ENCODE results near the gene BHMT.
"Not testable (repeated sequence)": the region's sequence is repeated elsewhere in the genome, so short reads cannot be mapped to it uniquely, and the experiment has no call there.

The BHMT gene

GRCh38 chr5:79173626-79174025 lies 62.0 kb downstream of the BHMT start:
- Mint-ChIP-seq H3K27ac (no peak overlapping the region), H3K4me1 (no peaks in the 10 kb centered on the region), H3K27me3 (peaks cover 3% of the 10 kb centered on the region), H3K4me3 (no peak overlapping the region), H3K9me3 (no peaks in the 10 kb centered on the region), H3K36me3 (no peaks in the 10 kb centered on the region)
- no peak for DNase-seq
- CTCF ChIA-PET: no interaction called here

DNA sequence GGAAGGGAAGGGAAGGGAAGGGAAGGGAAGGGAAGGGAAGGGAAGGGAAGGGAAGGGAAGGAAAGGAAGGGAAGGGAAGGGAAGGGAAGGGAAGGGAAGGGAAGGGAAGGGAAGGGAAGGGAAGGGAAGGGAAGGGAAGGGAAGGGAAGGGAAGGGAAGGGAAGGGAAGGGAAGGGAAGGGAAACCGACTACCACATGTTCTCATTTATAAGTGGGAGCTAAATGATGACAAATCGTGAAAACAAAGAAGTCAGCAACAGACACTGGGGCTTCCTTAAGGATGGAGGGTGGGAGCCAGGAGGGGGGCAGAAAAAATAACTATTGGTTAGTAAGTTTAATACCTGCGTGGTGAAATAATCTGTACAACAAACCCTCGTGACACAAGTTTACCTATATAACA lies 68.8 kb downstream of the BHMT start:
- H3K27ac Mint-ChIP-seq, H3K4me3 Mint-ChIP-seq, DNase-seq, H3K36me3 Mint-ChIP-seq, CTCF ChIA-PET, H3K27me3 Mint-ChIP-seq, H3K4me1 Mint-ChIP-seq, H3K9me3 Mint-ChIP-seq: not testable (repeated sequence)

DNA sequence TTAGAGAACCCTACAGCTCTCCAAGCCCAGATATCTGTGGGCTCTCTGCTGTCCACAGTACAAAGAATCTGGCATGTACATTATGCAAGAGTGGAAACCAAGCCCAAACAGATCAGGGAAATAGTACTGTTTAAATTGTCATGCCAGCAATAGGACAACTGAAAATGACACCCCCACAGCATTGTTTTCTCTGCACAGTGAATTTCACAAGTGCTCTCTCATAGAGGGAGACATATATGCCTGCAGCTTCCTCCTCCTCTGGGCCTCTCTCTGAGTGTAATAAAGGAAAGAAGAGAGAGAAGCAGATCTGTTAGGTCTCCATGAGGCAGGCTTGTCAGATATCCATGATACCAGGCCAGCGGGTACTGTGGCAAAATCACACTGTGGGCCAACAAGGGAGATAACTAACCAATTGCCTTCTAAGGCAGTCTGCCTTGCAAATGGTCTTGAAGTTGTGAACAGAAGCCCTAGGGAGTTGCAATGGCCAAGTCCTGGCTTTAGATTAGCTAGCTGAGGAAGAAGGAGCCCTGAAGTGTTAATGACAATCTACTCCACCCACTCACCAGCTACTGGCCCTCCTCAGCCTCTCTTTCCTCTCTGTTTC lies 69.9 kb downstream of the BHMT start:
- Mint-ChIP-seq H3K27ac (no peak overlapping the region), H3K4me3 (no peak overlapping the region), H3K9me3 (no peaks in the 10 kb centered on the region), H3K4me1 (no peaks in the 10 kb centered on the region), H3K36me3 (no peaks in the 10 kb centered on the region), H3K27me3 (no peaks in the 10 kb centered on the region)
- CTCF ChIA-PET: no interaction called here
- no peak for DNase-seq
